GM04503 (cell line): Measurements from ENCODE around the gene C11orf71.

Experiments
- DNase-seq: peaks from one replicate; pipeline ENCODE4 v3.0.0-alpha.2; 2012; ENCODE audit warnings: low read depth

The C11orf71 gene

GRCh38 chr11:114399490-114400215 is 658 bp downstream of the C11orf71 start:
- DNase-seq: no peak

GRCh38 chr11:114398303-114398920 is 1.9 kb downstream of the C11orf71 start:
- DNase-seq: no peak

GRCh38 chr11:114397349-114397982 is 2.8 kb downstream of the C11orf71 start:
- no peak for DNase-seq

DNA sequence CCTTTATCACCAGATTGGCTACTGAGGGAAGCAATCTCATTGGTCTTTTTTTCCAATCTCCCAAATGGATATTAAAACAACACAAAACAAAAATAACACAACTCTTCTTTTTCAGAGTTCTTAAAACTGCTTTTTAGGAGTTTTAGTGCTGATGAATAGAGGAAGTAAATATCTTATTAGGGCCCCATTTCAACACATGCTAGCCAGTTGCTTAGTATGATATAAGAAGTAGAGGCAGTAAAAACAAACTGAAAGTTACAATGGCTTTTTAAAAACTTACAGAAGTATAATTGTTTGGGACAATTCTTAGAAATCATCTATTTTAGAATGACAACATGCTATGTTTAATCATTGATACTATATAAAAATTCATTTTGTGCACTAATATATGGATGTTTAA is 3.4 kb downstream of the C11orf71 start:
- no peak for DNase-seq

- DNase-seq: no peak
Measured at GRCh38 chr11:114395736-114396135, 4.6 kb downstream of the C11orf71 start.

DNA sequence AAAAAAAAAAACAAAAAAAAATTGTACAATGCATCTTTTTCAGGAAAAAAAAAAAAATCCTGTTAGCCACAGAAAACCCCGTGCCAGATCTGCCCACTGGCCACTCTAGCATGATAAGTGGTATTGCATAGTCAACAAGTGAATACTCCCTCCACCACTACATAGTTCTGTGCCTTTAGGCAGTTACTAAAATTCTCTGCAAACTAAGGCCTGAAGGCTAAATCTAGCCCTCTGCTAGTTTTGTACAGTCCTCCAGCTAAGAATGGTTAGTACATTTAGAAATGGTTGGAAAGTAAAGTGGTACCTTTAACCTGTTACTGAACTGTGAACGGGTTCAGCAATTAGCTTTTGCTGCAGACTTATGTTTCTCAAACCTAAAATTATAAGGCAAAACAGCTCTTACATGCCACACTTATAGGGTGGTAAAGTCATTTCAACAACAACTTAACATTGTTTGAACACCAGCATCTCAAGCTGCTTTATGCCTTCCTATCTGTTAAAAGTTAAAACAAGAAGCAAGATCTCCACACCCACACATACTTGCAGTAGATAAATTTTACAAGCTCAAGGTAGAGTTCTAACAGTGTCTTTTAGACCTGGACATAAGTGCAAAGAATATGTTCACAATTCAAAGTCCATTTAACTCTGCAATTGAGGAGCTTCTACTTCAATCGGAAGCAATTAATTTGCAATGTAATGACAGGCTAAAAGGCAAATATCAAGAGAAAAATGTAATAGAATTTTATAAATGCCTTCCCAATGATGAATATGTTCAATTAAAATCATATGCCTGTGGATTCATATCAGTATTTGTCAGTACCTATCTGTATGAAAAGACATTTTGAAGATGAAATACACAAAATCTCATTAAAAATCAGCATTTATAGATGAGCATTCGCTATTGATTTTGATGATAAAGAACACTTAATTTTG is 7.3 kb downstream of the C11orf71 start:
- no peak for DNase-seq

DNA sequence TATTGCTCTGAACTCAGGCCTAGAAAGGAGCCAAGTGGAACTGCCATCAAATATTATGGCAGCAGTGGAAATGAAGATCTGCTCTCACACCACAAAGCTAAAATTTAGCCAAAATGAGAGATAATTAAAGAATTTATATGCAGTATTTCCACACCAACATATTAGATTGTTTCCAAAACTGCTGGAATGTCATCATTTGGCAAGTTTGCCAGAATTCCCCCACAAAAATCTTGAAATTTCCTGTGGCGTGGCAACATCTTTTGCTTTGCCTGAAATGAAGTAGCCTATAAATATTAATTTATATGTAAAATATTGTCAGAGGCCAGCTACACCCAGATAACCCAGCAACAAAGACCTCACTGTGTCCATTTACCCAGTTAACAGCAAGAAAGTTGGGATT is 13.8 kb downstream of the C11orf71 start:
- peak; percentile 54 for DNase-seq

- DNase-seq: no peak
Measured at GRCh38 chr11:114386131-114386530, 14.2 kb downstream of the C11orf71 start.

- no peak for DNase-seq
Measured at GRCh38 chr11:114384487-114384886, 15.8 kb downstream of the C11orf71 start.

DNA sequence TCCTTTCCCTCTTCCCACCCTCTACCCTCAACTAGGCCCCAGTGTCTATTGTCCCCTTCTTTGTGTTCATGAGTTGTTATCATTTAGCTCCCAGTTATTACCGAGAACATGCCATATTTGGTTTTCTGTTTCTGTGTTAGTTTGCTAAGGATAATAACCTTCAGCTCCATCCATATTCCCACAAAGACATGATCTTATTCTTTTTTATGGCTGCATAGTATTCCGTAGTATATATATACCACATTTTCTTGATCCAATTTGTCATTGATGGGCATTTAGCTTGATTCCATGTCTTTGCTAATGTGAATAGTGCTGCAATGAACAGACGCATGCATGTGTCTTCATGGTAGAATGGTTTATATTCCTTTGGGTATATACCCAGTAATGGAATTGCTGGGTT is 17.8 kb downstream of the C11orf71 start:
- no peak for DNase-seq

DNA sequence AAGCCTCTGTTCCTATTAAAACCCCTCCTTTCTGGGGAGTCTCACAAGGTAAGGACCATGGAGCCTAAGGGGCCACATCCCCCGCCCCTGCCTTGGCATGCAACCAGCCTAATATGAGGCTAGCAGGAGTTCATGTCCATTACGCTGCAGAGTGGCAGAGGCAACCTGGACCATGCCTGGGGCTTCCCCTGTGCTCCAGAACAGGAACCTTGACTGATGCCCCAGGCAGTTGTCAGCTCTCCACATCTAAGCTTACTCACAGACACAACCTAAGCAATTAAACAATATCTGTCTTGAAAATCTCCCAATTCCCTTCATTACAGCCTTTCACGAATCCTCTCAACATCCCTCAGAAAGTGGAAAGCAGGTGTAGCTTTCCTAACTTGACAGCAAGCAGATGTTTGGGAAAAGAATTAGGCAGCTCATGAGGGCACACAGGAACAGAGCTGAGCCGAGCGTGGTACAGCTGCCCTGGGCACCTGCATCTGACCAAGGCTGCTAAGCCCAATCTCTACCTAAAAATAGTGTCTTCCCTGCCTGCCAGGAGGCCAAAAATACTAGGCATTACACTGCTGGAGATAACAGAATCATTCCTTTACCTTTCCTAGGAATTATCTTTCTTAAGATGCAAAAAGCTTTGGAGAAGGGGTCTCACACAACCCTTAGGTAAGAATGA is 20.8 kb downstream of the C11orf71 start:
- no peak for DNase-seq

DNA sequence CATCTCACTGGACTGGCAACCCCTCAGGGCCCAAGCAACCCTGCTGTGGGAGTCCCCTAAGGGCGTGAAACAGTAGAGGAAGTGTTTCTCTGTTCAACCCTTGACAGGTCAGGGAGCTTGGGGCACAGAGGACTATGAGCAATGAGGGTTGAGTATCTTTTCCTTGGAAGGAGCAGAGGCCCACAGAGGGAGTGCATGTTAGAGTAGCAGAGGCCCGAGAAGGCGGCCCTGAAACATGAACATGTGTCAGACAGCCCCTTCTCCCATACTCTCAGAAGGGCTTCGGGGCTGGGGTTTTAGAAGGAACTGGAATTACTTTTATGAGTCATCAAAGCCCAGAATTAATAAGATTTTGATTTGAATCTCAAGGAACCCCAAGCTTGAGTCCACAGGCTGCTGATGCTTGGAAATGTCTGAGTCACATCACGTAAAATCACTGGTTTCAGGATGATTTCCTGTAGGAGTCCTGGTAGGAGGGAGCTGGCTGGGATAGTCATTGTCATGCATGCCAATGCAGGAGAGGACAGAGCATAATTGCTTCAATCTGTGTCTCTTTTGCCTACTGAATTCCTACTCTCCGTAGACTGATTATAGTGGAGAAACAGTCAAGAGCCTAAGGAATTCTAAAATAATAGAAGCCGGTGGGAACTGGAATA is 22.6 kb downstream of the C11orf71 start:
- DNase-seq: peak; percentile 94

GRCh38 chr11:114375052-114375451 is 25.3 kb downstream of the C11orf71 start:
- DNase-seq: no peak

DNA sequence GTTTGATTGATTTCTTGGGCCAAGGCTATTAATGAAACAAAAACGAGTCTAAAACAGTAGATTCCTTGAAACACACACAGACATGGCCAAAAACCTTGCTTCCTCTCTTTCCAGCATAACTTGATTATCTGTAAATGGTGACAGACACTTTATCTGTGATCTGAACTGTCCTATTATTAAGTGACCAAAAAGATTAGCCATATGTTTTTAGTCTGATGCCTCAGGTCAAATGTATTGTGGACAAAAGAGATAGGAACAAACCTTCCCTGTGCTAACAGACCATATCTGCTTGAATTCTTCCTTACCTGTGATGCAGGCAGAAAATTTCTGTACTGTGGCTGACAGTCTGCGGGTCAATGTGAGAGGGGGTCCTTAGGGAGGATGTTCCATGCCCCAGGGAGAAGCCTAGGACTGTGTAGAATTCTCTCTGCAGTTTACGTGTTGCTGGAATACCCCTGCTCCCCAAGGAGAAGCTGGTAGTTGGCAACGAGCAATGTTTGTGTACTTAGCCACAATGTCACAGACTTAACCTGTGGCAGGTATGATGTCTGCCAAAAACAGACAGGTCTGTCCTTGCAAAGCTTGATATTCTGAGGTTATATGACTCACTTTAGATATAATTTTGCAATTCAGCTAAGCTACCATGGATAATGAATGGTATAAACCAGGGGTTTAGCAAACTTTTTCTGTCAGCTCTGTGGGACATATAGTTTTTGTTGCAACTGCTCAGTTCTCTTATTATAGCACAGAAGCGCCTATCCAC is 31.2 kb downstream of the C11orf71 start:
- no peak for DNase-seq

DNA sequence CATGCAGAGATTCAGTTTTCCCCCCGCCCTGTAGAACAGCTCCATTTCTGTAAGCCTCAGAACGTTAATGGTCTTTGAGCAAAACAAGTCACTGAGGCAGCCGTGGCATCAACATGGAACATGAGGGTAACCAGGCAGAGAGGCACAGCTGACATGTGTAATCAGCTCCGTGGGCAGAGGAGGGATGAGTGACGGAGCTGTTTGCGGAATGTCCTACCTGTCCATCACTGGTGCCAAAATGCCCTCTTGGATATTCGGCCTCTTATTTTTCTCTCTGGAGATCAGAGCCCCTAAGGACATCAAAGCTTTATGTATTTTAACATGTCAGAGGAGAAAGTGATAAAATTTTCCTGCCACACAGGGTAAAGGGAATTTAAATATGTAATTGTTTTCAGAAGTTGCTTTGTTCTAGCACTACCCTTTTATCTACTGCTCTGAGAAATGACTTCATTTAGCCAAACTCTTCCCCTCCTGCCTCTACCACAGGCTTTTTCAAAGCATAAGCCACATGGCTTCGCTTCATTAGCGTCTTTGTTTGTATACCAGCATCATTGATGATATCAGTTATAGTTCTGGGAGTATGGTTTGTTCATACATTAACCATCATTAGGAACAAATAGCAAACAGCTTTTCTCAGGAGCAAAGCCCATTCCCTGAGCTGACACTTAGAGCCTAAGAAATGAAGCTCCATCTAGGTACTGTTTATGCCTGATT is 32.9 kb downstream of the C11orf71 start:
- no peak for DNase-seq

DNA sequence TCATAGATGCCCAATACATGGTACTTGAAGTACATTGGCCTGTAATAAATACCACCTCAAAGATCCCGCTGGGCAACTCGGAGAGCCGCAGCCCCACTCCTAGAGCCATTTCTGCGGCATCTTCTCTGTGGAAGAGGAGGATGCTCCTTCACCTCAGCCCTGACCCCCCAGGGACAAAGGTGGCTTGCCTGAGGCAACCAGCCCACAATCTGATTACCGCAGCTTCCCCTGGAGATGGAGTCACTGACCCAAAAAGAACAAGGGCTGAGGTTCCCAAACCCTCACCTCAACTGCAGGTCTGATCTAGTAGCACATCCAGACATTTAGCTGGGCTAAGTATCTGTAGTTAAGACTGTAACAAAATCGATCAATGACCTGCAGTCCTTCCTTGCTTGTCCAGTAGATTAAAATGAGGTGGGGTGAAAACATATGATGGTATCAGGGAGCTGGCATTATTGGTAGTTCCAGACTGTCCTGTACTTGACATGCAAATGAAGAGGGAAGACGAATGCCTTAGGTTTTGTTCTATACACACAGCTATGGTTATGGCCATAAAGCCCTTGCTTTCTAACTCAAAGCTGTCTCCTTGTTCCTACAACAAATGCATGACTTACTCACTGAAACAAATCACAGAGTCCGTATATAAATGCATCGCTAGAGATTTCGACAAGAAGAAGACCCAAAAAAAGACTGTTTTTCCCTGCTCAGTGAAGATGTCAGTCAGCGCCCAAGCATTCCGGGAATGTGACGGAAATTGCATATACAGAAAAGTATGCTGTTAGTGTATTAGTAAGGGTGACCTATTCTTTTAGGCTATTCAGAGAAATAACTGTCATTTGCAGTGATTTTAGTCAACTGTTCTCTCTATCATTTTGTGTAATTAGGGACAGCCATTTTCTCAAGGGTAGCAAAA is 33.7 kb downstream of the C11orf71 start:
- DNase-seq: peak; percentile 37

GRCh38 chr11:114362958-114363357 is 37.4 kb downstream of the C11orf71 start:
- no peak for DNase-seq

GRCh38 chr11:114362326-114362725 is 38.0 kb downstream of the C11orf71 start:
- DNase-seq: no peak

GRCh38 chr11:114359342-114359741 is 41.0 kb downstream of the C11orf71 start:
- DNase-seq: no peak
